ENCODE data around the gene TTLL8.

TTLL8 gene

DNA sequence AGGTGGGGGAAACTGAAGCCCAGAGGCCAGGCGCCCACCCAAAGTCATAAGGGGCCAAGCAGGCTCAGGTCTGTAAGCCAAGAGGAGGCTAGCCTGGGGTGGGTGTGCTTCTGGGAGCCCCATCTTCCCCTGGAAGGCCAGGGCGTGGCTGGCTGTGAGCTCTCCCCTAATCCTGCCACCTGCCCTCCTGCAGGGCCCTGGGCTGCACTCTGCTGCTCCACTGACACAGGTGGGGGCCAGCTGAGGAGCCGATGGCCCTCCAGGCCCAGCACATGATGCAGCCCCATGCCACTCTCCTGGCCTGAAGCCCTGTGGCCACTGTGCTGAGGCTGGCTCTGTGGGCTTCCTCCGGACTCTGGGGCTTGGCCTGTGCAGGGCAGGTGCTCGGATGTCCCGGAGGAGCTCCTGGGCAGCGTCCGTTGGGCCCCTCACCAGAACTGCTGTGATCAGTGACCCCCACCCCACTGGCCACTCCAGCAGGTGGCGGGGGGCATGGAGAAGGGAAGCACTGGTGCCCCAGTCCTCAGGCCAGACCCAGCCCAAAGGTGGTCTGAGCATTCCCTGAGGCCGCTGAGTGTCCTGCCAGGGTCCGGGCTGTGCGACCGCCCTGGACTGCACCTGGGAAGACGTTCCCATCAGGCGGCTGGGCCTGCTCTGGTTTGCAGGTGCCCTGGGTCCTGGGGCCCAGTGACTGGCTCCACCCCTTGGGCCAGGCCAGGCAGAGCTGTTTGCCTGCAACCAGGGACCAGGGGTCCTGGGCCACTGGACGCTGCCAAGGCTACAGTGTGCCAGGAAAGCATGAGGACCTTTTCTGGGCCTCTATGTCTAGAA is 89.1 kb downstream of the TTLL8 start:
- peak; percentile 2 for DNase-seq
- Histone ChIP-seq H3K4me3 (ENCODE audit: low read length) (no peak overlapping the region), H4K20me1 (ENCODE audit: insufficient read depth, low read length) (no peaks in the 10 kb centered on the region)

More for the DNA sequence above, 89.1 kb downstream of the TTLL8 start:
- H3K9me3 ChIP-seq (replicated peaks; ENCODE audit: insufficient read depth, low read length), result no peaks in the 10 kb centered on the region
- no peak overlapping the region for H3K27ac ChIP-seq (ENCODE audit: low read length)
- peaks cover 8% of the 10 kb centered on the region for H3K4me1 ChIP-seq (ENCODE audit: low read length)
- TF ChIP-seq EZH2phosphoT487 (IDR thresholded peaks at IDR 0.05; ENCODE audit: low read length), result no peak
- no peak for TF ChIP-seq EZH2 (optimal IDR thresholded peaks at IDR 0.05; ENCODE audit: low read depth, low read length)
- TF ChIP-seq, protein P1, sequence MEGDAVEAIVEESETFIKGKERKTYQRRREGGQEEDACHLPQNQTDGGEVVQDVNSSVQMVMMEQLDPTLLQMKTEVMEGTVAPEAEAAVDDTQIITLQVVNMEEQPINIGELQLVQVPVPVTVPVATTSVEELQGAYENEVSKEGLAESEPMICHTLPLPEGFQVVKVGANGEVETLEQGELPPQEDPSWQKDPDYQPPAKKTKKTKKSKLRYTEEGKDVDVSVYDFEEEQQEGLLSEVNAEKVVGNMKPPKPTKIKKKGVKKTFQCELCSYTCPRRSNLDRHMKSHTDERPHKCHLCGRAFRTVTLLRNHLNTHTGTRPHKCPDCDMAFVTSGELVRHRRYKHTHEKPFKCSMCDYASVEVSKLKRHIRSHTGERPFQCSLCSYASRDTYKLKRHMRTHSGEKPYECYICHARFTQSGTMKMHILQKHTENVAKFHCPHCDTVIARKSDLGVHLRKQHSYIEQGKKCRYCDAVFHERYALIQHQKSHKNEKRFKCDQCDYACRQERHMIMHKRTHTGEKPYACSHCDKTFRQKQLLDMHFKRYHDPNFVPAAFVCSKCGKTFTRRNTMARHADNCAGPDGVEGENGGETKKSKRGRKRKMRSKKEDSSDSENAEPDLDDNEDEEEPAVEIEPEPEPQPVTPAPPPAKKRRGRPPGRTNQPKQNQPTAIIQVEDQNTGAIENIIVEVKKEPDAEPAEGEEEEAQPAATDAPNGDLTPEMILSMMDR (IDR thresholded peaks at IDR 0.05; ENCODE audit: low read length), result no peak
- no peaks in the 10 kb centered on the region for H3K9me2 ChIP-seq (replicated peaks; ENCODE audit: insufficient read depth, low read length)
- 0 out of 2 replicates have a peak, but pooled peaks cover 3% of the 10 kb centered on the region for H3F3A ChIP-seq (ENCODE audit: insufficient read depth, low read length)
- no peak overlapping the region for H2AFZ ChIP-seq (ENCODE audit: low read length)
- 0 out of 2 replicates have a peak, but pooled peaks cover 2% of the 10 kb centered on the region for H3K79me2 ChIP-seq (ENCODE audit: low read length)
- no peak overlapping the region for H3K9ac ChIP-seq (ENCODE audit: low read length)
- H3K27me3 ChIP-seq (replicated peaks; ENCODE audit: insufficient read depth, low read length), result peaks cover 10% of the 10 kb centered on the region
- H3K4me2 ChIP-seq (ENCODE audit: low read depth, low read length), result no peak overlapping the region
- H3K36me3 ChIP-seq (replicated peaks; ENCODE audit: insufficient read depth, low read length), result no peaks in the 10 kb centered on the region
